GM10266 (cell line): ENCODE measurements around the gene NUDT1.

Experiments used
- DNase-seq: peaks from one replicate; pipeline ENCODE4 v3.0.0; 2012; ENCODE audit errors: extremely low spot score
- CTCF ChIP-seq: IDR thresholded peaks from 2 replicates; pipeline ENCODE4 v1.5.1; 2012; ENCODE audit warnings: mild to moderate bottlenecking, low read depth; ENCODE audit not compliant: control insufficient read depth, insufficient read depth; ENCODE audit errors: missing control alignments

NUDT1 gene

GRCh38 chr7:2241580-2242540 lies at the start of gene NUDT1, which contains the start of gene MRM2:
Gene NUDT1, plus strand, starts transcription at chr7:2242226. Its CDS starts 2,349 bp downstream, at chr7:2244575.
Gene MRM2, minus strand, starts transcription at chr7:2242205. Its CDS starts 36 bp downstream, at chr7:2242169.
- DNase-seq = peak; percentile 91
- TF ChIP-seq CTCF = no peak

DNA sequence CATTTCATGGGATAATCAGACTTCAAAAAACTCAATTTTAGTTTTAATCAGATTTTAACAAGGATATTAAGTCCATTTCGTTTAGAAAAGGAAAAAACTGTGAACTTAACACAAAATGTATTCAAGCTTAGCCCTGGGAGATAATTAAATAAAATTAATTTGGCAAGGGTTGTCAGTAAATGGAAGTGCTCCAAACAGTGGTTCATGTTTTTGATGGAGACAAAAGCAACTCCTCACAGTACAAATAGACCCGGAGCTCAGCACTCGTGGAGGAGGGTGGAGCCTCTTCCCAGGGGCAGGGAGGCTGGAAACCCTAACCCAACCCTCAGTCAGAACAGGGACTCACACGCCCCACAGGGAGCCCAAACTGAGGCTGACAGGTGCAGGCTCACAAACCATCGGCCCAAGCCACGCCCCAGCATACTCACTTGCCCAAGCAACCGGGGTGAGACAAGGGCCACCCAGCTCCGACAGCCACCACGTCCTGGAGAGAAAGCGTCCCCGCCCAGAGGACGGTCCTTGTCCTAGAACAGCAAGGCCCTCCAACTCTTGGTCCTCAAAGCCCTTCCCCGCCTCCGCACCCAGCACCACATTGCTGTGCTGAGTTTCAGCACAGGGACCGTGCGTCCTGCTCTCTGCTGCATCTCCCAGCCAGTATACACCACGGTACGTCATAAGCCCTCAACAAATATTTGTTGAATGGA lies 49.0 kb upstream of the NUDT1 start:
- no peak for TF ChIP-seq CTCF
- no peak for DNase-seq

DNA sequence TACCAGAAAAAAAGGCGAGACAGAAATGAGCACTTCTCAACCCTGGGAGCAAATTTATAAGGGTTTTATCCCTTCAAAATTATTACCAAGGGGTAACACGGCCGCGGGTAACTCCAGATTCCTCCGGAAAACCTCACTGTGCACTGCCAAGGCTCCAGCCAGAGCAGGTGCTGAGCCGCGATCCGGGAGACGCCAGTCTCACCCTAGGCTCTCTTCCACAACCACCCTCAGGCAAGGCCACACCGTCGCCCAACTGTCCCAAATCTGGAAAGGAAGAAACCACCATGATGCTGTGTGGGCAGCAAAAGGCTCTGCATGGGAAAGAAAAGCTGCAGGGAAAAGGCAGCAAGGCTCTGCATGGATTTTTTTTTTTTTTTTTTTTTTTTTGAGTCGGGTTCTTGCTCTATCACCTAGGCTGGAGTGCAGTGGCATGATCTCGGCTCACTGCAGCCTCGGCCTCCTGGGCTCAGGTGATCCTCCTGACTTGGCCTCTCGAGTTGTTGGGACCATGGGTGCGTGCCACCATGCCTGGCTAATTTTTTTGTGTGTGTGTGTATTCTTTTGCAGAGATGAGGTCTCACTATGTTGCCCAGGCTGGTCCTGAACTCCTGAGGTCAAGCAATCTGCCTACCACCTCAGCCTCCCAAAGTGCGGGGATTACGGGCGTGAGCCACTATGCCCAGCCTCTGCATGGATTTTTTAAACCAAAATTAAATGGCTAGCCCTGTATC lies 48.3 kb upstream of the NUDT1 start:
- no peak for TF ChIP-seq CTCF

GRCh38 chr7:2195400-2196246 lies 46.4 kb upstream of the NUDT1 start:
- TF ChIP-seq CTCF = no peak
- DNase-seq = no peak

More for the DNA sequence above, 48.3 kb upstream of the NUDT1 start:
- no peak for DNase-seq

DNA sequence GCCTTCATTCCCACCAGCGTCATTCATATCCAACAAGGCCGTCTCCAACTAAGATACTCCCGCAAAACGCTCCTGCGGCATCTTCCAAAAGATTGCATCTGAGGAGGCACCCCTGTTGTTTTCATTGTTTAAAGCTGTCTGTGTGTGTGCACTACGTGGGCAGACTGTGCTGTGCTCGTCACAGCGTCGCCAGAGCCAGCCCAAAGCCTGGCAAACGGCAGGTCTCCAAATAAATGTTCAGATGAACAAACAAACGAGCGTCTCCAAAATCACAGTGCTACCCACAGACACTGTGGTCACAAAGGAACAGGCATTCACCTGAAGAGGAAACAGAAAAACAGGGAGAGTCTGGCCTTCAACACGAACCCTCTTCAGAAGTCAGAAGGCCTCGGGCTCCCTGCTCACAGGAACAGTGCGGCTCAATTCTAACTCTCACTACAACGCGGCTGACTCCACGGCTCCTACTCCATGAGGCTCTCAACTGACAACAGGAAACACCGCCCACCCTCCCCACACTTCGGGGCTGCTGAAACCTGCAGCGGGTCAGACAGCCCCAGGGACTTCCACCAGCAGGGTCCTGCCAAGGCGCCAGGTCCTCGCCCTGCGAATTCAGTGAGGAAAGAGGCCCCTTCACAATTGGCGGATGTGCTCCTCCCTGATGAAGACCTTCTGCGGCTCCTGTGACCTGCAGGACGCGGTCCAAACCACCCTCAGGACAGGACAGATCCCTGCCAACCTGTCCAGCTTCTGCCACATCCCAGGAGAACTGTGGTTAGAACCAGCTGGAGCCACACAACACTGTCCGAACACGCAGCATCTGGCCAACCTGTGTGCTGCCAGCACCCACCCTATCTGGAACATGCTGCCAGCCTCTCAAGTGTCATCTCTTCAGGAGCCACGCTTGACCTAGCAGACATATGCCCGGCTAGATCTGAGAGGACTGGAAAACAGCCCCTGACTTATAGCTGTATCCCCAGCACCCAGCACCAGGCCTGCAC lies 45.3 kb upstream of the NUDT1 start:
- no peak for DNase-seq

More for the DNA sequence above, 45.3 kb upstream of the NUDT1 start:
- TF ChIP-seq CTCF = no peak
